LNCaP clone FGC (cell line): ENCODE data around the gene COPZ2.

ENCODE experiments used
- DNase-seq: peaks from one replicate; pipeline ENCODE4 v3.0.0-alpha.2; 2011; ENCODE audit warnings: low read depth
- H3K4me3 ChIP-seq: 2 replicates; pipeline ENCODE4 v1.5.1; 2011; ENCODE audit warnings: mild to moderate bottlenecking, low read depth, low read length, control low read depth
- TF ChIP-seq, protein P1 (sequence below): IDR thresholded peaks from 2 replicates; pipeline ENCODE4 v1.5.1; 2012; ENCODE audit warnings: mild to moderate bottlenecking; ENCODE audit not compliant: control insufficient read depth, insufficient read depth; ENCODE audit errors: extremely low read depth

COPZ2 gene

DNA sequence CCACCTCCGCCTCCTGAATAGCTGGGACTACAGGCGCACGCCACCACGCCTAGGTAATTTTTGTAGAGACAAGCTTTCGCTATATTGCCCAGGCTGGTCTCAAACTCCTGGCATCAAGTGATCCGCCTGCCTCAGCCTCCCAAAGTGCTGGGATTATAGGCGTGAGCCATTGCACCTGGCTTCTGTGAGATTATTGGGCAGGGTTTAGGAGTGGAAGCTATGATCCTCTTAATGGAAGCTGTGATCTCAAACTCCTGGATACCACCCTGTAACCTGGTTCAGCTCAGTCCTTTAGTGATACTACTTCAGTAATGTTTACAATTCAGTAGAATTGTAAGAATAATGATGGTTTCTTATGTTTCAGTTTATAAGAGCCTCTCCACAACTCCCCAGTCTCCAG lies 24.7 kb upstream of the COPZ2 start:
- DNase-seq = no peak
- no peak overlapping the region for H3K4me3 ChIP-seq
- TF ChIP-seq, protein P1, sequence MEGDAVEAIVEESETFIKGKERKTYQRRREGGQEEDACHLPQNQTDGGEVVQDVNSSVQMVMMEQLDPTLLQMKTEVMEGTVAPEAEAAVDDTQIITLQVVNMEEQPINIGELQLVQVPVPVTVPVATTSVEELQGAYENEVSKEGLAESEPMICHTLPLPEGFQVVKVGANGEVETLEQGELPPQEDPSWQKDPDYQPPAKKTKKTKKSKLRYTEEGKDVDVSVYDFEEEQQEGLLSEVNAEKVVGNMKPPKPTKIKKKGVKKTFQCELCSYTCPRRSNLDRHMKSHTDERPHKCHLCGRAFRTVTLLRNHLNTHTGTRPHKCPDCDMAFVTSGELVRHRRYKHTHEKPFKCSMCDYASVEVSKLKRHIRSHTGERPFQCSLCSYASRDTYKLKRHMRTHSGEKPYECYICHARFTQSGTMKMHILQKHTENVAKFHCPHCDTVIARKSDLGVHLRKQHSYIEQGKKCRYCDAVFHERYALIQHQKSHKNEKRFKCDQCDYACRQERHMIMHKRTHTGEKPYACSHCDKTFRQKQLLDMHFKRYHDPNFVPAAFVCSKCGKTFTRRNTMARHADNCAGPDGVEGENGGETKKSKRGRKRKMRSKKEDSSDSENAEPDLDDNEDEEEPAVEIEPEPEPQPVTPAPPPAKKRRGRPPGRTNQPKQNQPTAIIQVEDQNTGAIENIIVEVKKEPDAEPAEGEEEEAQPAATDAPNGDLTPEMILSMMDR = no peak

DNA sequence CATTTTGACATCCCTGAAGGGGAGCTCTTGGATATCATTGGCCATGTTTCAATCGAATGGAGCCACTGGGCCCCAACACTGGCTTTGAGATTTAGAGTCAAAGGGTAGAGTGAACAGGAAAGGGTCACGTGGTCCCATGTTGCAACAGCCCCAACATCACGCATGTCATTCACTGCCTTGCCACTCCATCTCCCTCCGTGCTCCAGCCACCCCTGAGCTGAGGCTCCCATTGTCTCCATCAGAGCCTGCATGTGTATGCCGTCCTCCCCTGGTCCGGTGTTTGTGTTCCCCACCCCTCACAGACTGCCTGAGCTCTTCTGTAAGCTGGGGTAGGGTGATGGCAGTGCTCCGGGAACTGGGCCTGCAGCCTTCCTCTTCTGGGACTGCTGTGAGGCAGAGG lies 22.7 kb upstream of the COPZ2 start:
- no peak for DNase-seq
- TF ChIP-seq, protein P1 = no peak
- no peak overlapping the region for H3K4me3 ChIP-seq

DNA sequence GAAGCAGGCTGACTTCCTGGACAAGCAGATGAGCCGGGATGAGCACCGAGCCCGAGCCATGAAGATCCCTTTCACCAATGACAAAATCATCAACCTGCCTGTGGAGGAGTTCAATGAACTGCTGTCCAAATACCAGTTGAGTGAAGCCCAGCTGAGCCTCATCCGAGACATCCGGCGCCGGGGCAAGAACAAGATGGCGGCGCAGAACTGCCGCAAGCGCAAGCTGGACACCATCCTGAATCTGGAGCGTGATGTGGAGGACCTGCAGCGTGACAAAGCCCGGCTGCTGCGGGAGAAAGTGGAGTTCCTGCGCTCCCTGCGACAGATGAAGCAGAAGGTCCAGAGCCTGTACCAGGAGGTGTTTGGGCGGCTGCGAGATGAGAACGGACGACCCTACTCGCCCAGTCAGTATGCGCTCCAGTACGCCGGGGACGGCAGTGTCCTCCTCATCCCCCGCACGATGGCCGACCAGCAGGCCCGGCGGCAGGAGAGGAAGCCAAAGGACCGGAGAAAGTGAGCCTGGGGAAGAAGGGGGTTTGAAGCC lies 21.6 kb upstream of the COPZ2 start:
- no peak overlapping the region for H3K4me3 ChIP-seq
- DNase-seq = no peak
- TF ChIP-seq, protein P1 = no peak

DNA sequence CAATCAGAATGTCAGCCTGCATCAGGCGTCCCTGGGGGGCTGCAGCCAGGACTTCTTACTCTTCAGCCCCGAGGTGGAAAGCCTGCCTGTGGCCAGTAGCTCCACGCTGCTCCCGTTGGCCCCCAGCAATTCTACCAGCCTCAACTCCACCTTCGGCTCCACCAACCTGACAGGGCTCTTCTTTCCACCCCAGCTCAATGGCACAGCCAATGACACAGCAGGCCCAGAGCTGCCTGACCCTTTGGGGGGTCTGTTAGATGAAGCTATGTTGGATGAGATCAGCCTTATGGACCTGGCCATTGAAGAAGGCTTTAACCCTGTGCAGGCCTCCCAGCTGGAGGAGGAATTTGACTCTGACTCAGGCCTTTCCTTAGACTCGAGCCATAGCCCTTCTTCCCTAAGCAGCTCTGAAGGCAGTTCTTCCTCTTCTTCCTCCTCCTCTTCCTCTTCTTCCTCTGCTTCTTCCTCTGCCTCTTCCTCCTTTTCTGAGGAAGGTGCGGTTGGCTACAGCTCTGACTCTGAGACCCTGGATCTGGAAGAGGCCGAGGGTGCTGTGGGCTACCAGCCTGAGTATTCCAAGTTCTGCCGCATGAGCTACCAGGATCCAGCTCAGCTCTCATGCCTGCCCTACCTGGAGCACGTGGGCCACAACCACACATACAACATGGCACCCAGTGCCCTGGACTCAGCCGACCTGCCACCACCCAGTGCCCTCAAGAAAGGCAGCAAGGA lies 21.0 kb upstream of the COPZ2 start:
- no peak for DNase-seq
- H3K4me3 ChIP-seq = no peak overlapping the region
- TF ChIP-seq, protein P1 = no peak

DNA sequence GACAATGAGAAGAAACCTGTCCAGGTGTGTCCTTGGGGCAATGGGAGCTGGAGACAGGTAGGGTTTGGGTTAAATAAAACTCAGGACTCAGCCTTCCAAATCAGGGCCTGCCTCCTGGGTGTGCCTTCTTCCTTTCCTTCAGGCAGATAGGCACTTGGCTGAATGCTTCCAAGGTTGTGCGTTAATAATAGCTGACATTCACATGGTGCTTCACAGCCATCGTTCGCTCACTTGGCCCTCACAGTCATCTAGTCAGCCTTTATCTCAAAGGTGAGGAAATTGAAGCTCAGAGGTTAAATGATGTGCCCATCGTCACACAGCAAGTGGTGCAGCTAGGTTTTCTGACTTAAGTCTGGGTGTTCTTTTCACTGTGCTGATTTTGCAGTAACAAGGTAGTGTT lies 20.0 kb upstream of the COPZ2 start:
- no peak overlapping the region for H3K4me3 ChIP-seq
- no peak for DNase-seq
- TF ChIP-seq, protein P1 = no peak

DNA sequence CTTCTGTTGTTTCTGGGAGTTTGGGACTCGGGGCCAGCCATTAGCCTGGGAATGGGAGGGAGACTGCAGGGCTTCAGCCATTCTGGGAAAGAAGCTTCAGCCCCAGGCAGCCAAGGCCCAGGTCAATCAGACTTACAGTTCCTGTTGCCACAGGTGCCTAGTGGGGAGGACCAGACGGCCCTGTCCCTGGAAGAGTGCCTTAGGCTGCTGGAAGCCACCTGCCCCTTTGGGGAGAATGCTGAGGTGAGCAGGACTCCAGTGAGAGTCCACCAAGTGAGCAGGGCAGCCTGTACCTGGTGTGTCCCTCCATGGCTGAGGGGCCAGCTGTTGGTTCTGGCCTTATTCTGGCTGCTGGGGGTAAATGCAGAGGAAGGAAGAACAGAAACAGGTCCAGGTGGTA lies 19.3 kb upstream of the COPZ2 start:
- TF ChIP-seq, protein P1 = no peak
- no peak for DNase-seq
- H3K4me3 ChIP-seq = no peak overlapping the region
